ENCODE data around the gene LDLRAD4. TPM values are rescaled to one million over a fixed set of nuclear protein-coding genes. Genes with fewer than 3 reads are reported as not detected.

The LDLRAD4 gene
- total RNA-seq, 1 experiment from 2014 or later: not detected

DNA sequence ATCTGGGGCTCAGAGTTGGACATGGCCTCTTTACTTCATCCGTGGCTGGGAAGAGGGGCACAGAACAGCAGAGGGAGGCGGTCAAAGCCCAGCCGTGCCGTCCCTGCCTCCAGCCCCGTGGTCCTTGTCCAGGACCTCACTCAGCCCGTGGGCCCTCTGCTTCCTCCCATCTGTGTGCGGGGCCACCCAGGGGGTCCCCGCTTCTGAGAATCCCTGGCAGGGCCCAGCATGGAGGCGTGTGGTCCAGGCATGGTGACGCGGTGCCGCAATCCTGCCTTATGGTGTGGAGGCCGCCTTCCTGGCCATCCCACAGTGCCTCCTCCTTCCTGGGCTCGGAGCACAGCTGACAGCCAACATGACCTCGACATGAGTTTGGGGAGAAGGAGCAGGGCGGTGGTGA, 275.2 kb downstream of the LDLRAD4 start:
- TF ChIP-seq EZH2 (IDR thresholded peaks at IDR 0.05; ENCODE audit: low read length, unreplicated experiment) (no peak), EZH2phosphoT487 (IDR thresholded peaks at IDR 0.05; ENCODE audit: borderline replicate concordance, low read length) (no peak)
- TF ChIP-seq, protein P1, sequence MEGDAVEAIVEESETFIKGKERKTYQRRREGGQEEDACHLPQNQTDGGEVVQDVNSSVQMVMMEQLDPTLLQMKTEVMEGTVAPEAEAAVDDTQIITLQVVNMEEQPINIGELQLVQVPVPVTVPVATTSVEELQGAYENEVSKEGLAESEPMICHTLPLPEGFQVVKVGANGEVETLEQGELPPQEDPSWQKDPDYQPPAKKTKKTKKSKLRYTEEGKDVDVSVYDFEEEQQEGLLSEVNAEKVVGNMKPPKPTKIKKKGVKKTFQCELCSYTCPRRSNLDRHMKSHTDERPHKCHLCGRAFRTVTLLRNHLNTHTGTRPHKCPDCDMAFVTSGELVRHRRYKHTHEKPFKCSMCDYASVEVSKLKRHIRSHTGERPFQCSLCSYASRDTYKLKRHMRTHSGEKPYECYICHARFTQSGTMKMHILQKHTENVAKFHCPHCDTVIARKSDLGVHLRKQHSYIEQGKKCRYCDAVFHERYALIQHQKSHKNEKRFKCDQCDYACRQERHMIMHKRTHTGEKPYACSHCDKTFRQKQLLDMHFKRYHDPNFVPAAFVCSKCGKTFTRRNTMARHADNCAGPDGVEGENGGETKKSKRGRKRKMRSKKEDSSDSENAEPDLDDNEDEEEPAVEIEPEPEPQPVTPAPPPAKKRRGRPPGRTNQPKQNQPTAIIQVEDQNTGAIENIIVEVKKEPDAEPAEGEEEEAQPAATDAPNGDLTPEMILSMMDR (conservative IDR thresholded peaks at IDR 0.05; ENCODE audit: low read depth, low read length): no peak
- Histone ChIP-seq H3K36me3 (ENCODE audit: low read depth, low read length) (no peaks in the 10 kb centered on the region), H3F3A (ENCODE audit: low read length, unreplicated experiment) (no peaks in the 10 kb centered on the region), H3K27ac (ENCODE audit: low read length) (no peak overlapping the region), H3K9me3 (ENCODE audit: low read length) (no peaks in the 10 kb centered on the region), H3K79me2 (ENCODE audit: low read length) (no peaks in the 10 kb centered on the region), H3K4me1 (ENCODE audit: insufficient read depth, low read length) (no peaks in the 10 kb centered on the region), H3K9me2 (replicated peaks; ENCODE audit: low read length) (no peaks in the 10 kb centered on the region), H3K4me3 (ENCODE audit: low read length) (no peak overlapping the region), H3K27me3 (ENCODE audit: low read length) (peaks cover 78% of the 10 kb centered on the region), H2AFZ (ENCODE audit: low read length) (no peak overlapping the region), H3K9ac (ENCODE audit: low read length) (no peak overlapping the region), H4K20me1 (ENCODE audit: low read length) (no peaks in the 10 kb centered on the region), H3K4me2 (ENCODE audit: low read length) (no peak overlapping the region)
- ATAC-seq (no peak), DNase-seq (no peak)
- POLR2A ChIA-PET (ENCODE audit: unreplicated experiment): no interaction called here
- intact Hi-C loops (cut with micrococcal nuclease): no loop called here
- CTCF ChIA-PET: no interaction called here
- no TSS peak for BruUV-seq (replicated peaks)

DNA sequence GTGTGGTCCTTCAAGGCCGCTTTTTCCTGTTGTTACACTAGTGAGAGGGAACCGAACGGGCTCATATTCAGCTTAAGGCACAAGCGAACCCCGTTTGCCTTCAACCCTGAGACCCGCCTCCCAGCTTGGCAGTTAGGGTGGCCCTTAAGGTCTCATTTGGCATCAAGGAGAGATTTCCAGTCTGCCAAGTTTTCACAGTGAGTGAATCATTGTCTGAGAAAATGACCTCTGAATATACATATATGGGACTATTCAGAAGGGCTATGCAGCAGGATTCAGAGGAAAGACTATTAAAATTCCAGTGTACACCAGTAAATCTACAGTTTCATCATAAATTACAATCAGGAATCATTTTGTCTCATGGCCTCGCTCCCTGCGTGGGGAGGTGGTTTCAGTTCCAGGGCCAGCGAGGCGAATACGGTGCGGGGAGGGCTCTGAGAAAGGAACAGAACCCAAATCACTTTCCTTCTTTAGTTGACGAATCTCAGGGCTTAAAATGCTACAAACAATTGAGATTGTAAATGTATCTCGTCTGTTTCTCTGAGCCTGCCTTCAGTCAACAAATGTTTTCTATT, 276.4 kb downstream of the LDLRAD4 start:
- Histone ChIP-seq H3K4me3 (ENCODE audit: low read length) (no peak overlapping the region), H3K9me2 (replicated peaks; ENCODE audit: low read length) (no peaks in the 10 kb centered on the region), H3K9ac (ENCODE audit: low read length) (no peak overlapping the region), H3K79me2 (ENCODE audit: low read length) (no peaks in the 10 kb centered on the region), H3K27me3 (ENCODE audit: low read length) (peaks cover 77% of the 10 kb centered on the region), H3F3A (ENCODE audit: low read length, unreplicated experiment) (no peaks in the 10 kb centered on the region), H3K27ac (ENCODE audit: low read length) (no peak overlapping the region), H3K4me1 (ENCODE audit: insufficient read depth, low read length) (no peaks in the 10 kb centered on the region), H4K20me1 (ENCODE audit: low read length) (no peaks in the 10 kb centered on the region), H3K9me3 (ENCODE audit: low read length) (no peaks in the 10 kb centered on the region), H2AFZ (ENCODE audit: low read length) (no peak overlapping the region), H3K4me2 (ENCODE audit: low read length) (no peak overlapping the region), H3K36me3 (ENCODE audit: low read depth, low read length) (no peaks in the 10 kb centered on the region)
- TF ChIP-seq, protein P1 (conservative IDR thresholded peaks at IDR 0.05; ENCODE audit: low read depth, low read length): no peak
- TF ChIP-seq EZH2 (IDR thresholded peaks at IDR 0.05; ENCODE audit: low read length, unreplicated experiment) (no peak), EZH2phosphoT487 (IDR thresholded peaks at IDR 0.05; ENCODE audit: borderline replicate concordance, low read length) (no peak)
- intact Hi-C loops (cut with micrococcal nuclease): no loop called here
- DNase-seq: no peak
- BruUV-seq (replicated peaks): no TSS peak
- no peak for ATAC-seq
- ChIA-PET CTCF (no interaction called here), POLR2A (ENCODE audit: unreplicated experiment) (no interaction called here)

DNA sequence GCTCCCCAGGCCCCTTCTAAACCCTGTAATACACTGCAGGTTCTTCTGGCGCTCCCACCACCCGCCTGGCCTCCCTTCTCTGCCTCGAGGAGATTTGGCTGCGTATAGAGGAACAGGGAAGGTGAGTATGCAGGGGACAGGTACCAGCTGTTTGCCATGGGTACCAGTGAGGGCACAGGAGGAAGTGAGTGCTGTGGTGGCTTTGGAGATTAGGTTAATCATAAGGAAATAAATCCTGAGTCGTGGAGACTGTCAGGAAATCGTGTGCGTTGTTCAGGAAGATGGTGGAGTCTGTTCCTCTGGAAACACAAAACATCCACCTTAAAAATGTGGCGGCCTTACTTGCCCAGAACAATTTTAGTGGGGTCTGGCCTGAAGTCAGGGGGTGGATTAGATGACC, 277.4 kb downstream of the LDLRAD4 start:
- no peak overlapping the region for H3K4me3 ChIP-seq (ENCODE audit: low read length)
- H3K36me3 ChIP-seq (ENCODE audit: low read depth, low read length): no peaks in the 10 kb centered on the region
- ATAC-seq: no peak
- H2AFZ ChIP-seq (ENCODE audit: low read length): no peak overlapping the region
- H3K27me3 ChIP-seq (ENCODE audit: low read length): peaks cover 77% of the 10 kb centered on the region
- H3K9me2 ChIP-seq (replicated peaks; ENCODE audit: low read length): no peaks in the 10 kb centered on the region
- TF ChIP-seq, protein P1 (conservative IDR thresholded peaks at IDR 0.05; ENCODE audit: low read depth, low read length): no peak
- TF ChIP-seq EZH2 (IDR thresholded peaks at IDR 0.05; ENCODE audit: low read length, unreplicated experiment): no peak
- no peak for TF ChIP-seq EZH2phosphoT487 (IDR thresholded peaks at IDR 0.05; ENCODE audit: borderline replicate concordance, low read length)
- H3F3A ChIP-seq (ENCODE audit: low read length, unreplicated experiment): no peaks in the 10 kb centered on the region
- no peak for DNase-seq
- no peak overlapping the region for H3K9ac ChIP-seq (ENCODE audit: low read length)
- ChIA-PET POLR2A (ENCODE audit: unreplicated experiment) (no interaction called here), CTCF (no interaction called here)
- intact Hi-C loops (cut with micrococcal nuclease): no loop called here
- H3K79me2 ChIP-seq (ENCODE audit: low read length): no peaks in the 10 kb centered on the region
- no TSS peak for BruUV-seq (replicated peaks)
- H3K4me1 ChIP-seq (ENCODE audit: insufficient read depth, low read length): no peaks in the 10 kb centered on the region
- H3K27ac ChIP-seq (ENCODE audit: low read length): no peak overlapping the region
- H3K4me2 ChIP-seq (ENCODE audit: low read length): no peak overlapping the region
- no peaks in the 10 kb centered on the region for H4K20me1 ChIP-seq (ENCODE audit: low read length)
- no peaks in the 10 kb centered on the region for H3K9me3 ChIP-seq (ENCODE audit: low read length)
